ENCODE results near the gene DNM2.

The DNM2 gene

DNA sequence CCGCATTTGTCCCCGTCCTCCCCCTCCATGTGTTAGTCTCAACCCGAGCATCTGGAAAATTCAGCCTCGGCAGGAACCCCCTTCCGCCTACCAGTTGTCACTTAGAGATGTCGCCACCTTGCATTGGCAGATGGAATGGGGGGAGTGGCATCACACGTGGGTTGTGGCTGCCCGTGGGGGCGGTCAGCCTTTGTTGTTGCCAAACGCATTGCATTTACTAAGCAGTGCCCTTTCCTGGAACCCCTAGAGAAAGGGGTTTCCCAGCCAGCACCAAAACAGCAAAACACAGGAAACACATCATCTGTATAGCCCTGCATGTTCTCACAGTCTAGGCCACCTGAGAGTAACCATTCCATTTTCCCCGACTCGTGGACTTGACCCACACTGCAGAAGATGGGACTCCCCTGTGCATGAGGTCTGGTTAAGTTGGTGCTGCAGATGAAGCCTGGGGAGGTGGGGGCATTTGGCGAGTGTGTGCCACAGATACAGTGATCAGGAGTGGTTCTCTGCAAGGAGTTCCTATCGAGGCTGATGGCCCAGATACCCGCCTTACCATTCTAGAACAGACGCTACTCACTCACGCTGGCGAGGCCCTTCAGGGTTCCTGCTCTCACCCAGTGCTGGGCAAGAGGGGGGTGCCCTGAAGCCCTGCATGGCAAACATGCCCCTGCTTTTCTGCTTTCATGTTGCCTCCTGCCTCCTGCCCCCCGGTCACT lies 79.8 kb downstream of the DNM2 start:
- no peak for TF ChIP-seq MYC (IDR thresholded peaks at IDR 0.05; ENCODE audit: low read depth, low read length)
- TF ChIP-seq MAX (IDR thresholded peaks at IDR 0.05; ENCODE audit: low read depth, low read length) = no peak
- TF ChIP-seq, protein P1, sequence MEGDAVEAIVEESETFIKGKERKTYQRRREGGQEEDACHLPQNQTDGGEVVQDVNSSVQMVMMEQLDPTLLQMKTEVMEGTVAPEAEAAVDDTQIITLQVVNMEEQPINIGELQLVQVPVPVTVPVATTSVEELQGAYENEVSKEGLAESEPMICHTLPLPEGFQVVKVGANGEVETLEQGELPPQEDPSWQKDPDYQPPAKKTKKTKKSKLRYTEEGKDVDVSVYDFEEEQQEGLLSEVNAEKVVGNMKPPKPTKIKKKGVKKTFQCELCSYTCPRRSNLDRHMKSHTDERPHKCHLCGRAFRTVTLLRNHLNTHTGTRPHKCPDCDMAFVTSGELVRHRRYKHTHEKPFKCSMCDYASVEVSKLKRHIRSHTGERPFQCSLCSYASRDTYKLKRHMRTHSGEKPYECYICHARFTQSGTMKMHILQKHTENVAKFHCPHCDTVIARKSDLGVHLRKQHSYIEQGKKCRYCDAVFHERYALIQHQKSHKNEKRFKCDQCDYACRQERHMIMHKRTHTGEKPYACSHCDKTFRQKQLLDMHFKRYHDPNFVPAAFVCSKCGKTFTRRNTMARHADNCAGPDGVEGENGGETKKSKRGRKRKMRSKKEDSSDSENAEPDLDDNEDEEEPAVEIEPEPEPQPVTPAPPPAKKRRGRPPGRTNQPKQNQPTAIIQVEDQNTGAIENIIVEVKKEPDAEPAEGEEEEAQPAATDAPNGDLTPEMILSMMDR (IDR thresholded peaks at IDR 0.05; ENCODE audit: low read depth, low read length) = no peak
- no peak for TF ChIP-seq POLR2A (IDR thresholded peaks at IDR 0.05; ENCODE audit: extremely low read depth, insufficient read length)
- H3K4me3 ChIP-seq (ENCODE audit: low read depth, low read length) = no peak overlapping the region
- DNase-seq (ENCODE audit: low read depth) = peak; percentile 20

DNA sequence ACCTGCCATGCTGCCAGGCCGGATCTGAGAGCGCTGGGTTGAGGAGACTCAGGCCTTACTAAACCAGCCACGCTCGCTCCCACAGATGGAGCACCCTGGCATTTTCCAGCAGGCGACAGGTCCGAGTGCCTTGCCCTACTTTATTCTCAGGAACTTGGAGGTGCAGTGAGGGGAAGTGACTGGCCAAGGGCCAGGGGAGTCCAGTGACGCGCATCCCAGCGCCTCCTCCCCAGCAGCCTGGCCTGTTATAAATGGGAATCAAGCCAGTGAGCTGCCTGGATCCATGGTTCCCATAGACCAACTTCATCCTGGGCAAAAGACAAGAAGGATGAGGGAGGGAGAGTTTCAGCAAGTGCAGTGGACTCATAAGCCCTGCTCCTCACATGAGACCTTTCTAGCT lies 82.6 kb downstream of the DNM2 start:
- TF ChIP-seq, protein P1 (IDR thresholded peaks at IDR 0.05; ENCODE audit: low read depth, low read length) = no peak
- TF ChIP-seq MYC (IDR thresholded peaks at IDR 0.05; ENCODE audit: low read depth, low read length) = no peak
- TF ChIP-seq MAX (IDR thresholded peaks at IDR 0.05; ENCODE audit: low read depth, low read length) = no peak
- DNase-seq (ENCODE audit: low read depth) = no peak
- H3K4me3 ChIP-seq (ENCODE audit: low read depth, low read length) = no peak overlapping the region

DNA sequence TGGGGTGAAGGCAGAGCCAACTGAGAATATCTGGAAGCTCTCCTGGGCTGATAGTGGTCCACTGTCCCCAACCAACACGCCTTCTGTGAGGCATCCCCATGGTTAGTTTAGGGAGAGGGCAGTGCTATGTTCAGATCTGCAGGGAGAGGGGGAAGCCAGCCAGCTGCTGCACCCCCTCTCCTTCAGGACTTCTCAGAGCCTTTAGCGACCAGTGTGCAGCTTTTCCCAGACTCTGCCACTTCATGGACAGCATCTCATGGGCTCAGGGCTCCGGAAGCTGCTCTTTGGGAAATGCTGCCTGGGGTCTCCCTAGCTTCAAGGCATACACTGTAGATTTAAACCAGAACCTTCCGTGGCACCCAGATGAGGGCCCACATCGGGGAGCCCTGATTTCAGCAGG lies 84.6 kb downstream of the DNM2 start:
- no peak overlapping the region for H3K4me3 ChIP-seq (ENCODE audit: low read depth, low read length)
- DNase-seq (ENCODE audit: low read depth) = no peak
- no peak for TF ChIP-seq MAX (IDR thresholded peaks at IDR 0.05; ENCODE audit: low read depth, low read length)
- no peak for TF ChIP-seq MYC (IDR thresholded peaks at IDR 0.05; ENCODE audit: low read depth, low read length)
- TF ChIP-seq, protein P1 (IDR thresholded peaks at IDR 0.05; ENCODE audit: low read depth, low read length) = no peak
- TF ChIP-seq POLR2A (IDR thresholded peaks at IDR 0.05; ENCODE audit: extremely low read depth, insufficient read length) = no peak

- no peak overlapping the region for H3K4me3 ChIP-seq (ENCODE audit: low read depth, low read length)
- TF ChIP-seq, protein P1 (IDR thresholded peaks at IDR 0.05; ENCODE audit: low read depth, low read length) = no peak
- no peak for TF ChIP-seq MYC (IDR thresholded peaks at IDR 0.05; ENCODE audit: low read depth, low read length)
- no peak for TF ChIP-seq POLR2A (IDR thresholded peaks at IDR 0.05; ENCODE audit: extremely low read depth, insufficient read length)
- TF ChIP-seq MAX (IDR thresholded peaks at IDR 0.05; ENCODE audit: low read depth, low read length) = no peak
- no peak for DNase-seq (ENCODE audit: low read depth)
Measured at GRCh38 chr19:10803252-10803651, 85.4 kb downstream of the DNM2 start.

- peak; percentile 73 for DNase-seq (ENCODE audit: low read depth)
- TF ChIP-seq MYC (IDR thresholded peaks at IDR 0.05; ENCODE audit: low read depth, low read length) = no peak
- TF ChIP-seq POLR2A (IDR thresholded peaks at IDR 0.05; ENCODE audit: extremely low read depth, insufficient read length) = no peak
- TF ChIP-seq MAX (IDR thresholded peaks at IDR 0.05; ENCODE audit: low read depth, low read length) = no peak
- TF ChIP-seq, protein P1 (IDR thresholded peaks at IDR 0.05; ENCODE audit: low read depth, low read length) = no peak
- no peak overlapping the region for H3K4me3 ChIP-seq (ENCODE audit: low read depth, low read length)
Measured at GRCh38 chr19:10805065-10805757, 87.3 kb downstream of the DNM2 start.
